HK-2 (cell line): ENCODE data around the gene ZNF780A.
"Not testable (repeated sequence)": the region's sequence is repeated elsewhere in the genome, so short reads cannot be mapped to it uniquely, and the experiment has no call there.

Experiments used
- DNase-seq: peaks from one replicate; pipeline ENCODE4 v3.0.0-alpha.2; 2018; ENCODE audit not compliant: unreplicated experiment

The ZNF780A gene

GRCh38 chr19:40090241-40091204, at the start of gene ZNF780A:
ZNF780A (minus strand) TSS chr19:40090943; CDS start chr19:40084753, 6,190 bp downstream.
- peak; percentile 78 for DNase-seq

GRCh38 chr19:40139533-40140287, 49.0 kb upstream of the ZNF780A start:
- DNase-seq: no peak

DNA sequence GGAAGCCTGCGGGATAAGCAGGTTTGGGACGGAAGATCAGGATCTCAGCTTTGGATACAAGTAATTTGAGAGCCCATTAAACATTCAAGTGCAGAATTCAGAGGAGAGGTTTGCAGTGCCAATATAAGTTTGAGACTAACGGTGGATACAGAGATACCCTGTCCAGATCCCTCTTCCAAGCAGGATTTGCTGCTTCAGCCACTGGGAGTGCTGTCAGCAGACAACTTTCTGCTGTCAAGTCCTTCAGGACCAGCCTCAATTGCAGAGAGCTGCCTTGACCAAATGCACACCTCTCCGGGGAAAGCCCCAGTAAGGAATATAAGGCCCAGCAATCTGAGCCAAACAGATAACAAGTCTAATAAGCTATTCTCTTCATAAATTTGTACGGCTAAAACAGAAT, 46.1 kb upstream of the ZNF780A start:
- no peak for DNase-seq

GRCh38 chr19:40134866-40135265, 44.1 kb upstream of the ZNF780A start:
- no peak for DNase-seq

- no peak for DNase-seq
Observed at GRCh38 chr19:40133491-40133890, 42.7 kb upstream of the ZNF780A start.

- DNase-seq: no peak
Observed at GRCh38 chr19:40130013-40130412, 39.3 kb upstream of the ZNF780A start.

GRCh38 chr19:40129425-40129824, 38.7 kb upstream of the ZNF780A start:
- DNase-seq: no peak

DNA sequence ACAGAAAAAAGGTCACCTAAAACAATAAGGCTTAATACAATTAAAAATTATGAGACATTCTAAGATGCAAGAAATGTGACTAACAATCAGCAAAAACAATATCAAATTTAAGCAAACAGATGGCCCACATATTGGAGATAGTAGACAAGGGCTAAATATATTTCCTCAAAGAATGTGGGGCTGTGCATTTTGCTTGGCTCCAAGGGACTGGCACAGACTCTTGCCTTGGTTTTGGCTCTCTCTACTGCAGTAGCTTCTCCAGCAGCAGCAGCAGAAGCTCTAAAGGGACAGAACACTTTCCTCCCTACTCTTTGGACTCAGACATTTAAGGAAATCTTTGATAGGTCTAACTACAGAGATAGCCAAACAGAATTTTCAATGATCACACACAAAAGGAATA, 38.2 kb upstream of the ZNF780A start:
- no peak for DNase-seq

DNA sequence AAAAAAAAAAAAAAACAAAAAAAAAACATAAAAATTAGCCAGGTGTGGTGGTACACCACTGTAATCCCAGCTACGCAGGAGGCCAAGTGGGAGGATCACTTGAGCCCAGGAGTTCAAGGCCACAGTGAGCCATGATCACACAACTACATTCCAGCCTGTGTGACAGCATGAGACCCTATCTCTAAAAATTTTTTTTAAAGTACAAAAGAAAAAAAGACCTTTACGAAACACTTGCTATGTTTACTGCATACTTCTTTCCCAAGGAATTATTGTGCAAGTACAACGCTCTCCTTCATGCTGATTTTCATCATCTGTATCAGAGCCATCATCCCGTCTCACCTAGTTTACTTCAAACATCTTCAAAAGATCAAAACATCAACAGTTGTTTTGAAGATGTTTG, 28.6 kb upstream of the ZNF780A start:
- DNase-seq: no peak

DNA sequence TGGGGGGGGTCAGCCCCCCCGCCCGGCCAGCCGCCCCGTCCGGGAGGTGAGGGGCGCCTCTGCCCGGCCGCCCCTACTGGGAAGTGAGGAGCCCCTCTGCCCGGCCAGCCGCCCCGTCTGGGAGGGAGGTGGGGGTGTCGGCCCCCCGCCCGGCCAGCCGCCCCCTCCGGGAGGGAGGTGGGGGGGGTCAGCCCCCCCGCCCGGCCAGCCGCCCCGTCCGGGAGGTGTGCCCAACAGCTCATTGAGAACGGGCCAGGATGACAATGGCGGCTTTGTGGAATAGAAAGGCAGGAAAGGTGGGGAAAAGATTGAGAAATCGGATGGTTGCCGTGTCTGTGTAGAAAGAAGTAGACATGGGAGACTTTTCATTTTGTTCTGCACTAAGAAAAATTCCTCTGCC, 27.9 kb upstream of the ZNF780A start:
- DNase-seq: not testable (repeated sequence)

- no peak for DNase-seq
Observed at GRCh38 chr19:40116075-40116474, 25.3 kb upstream of the ZNF780A start.

DNA sequence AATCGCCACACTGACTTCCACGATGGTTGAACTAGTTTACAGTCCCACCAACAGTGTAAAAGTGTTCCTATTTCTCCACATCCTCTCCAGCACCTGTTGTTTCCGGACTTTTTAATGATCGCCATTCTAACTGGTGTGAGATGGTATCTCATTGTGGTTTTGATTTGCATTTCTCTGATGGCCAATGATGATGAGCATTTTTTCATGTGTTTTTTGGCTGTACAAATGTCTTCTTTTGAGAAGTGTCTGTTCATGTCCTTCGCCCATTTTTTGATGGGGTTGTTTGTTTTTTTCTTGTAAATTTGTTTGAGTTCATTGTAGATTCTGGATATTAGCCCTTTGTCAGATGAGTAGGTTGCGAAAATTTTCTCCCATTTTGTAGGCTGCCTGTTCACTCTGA, 23.4 kb upstream of the ZNF780A start:
- not testable (repeated sequence) for DNase-seq

DNA sequence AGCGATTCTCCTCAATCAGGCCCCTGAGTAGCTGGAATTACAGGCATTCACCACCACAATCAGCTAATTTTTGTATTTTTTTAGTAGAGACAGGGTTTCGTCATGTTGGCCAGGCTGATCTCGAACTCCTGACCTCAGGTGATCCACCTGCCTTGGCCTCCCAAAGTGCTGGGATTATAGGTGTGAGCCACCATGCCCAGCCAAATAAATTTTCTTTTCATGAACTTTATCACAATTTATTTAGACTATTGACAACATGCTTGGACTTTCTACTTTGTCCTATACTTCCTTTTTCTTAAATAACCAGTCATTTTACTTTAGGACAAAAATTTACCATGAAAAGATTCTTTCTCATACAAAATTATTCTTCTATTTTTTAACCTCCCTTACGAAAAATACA, 21.5 kb upstream of the ZNF780A start:
- not testable (repeated sequence) for DNase-seq

GRCh38 chr19:40110570-40110969, 19.8 kb upstream of the ZNF780A start:
- DNase-seq: no peak

- no peak for DNase-seq
Observed at GRCh38 chr19:40104754-40105153, 14.0 kb upstream of the ZNF780A start.

DNA sequence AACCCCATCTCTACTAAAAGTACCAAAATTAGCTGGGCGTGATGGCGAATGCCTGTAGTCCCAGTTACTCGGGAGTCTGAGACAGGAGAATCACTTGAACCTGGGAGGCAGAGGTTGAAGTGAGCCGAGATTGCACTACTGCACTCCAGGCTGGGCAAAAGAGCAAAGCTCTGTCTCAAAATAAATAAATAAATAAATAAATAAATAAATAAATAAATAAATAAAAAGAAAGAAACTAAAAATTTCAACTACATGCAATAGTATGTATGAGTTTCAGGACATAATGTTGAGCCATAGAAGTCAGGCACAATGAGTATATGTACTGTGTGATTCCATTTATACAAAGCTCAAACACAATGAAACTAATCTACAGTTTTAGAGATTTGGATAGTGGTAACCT, 12.9 kb upstream of the ZNF780A start:
- no peak for DNase-seq

- no peak for DNase-seq
Observed at GRCh38 chr19:40101813-40102212, 11.1 kb upstream of the ZNF780A start.

DNA sequence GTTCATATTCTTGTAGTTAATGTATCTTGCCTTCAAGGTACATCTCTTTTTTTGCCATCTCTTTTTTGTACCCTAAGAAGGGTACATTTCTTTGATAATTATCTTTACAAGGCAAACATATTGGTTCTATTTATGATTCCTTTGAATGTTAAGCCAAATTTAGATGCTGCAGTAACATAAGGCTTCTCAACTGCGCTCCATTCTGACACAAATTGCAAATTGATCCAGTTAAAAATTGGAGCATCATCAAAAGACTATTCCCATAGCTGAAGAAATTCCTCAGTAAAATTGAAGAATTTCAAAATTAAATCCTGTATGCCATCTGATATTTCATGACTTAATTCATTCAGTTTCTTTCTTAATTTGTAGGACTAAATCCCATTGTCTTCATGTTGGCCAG, 2.7 kb upstream of the ZNF780A start:
- DNase-seq: no peak

GRCh38 chr19:40091205-40092129, 724 bp upstream of the ZNF780A start:
- DNase-seq: no peak

GRCh38 chr19:40089462-40089861, 1.3 kb downstream of the ZNF780A start:
- no peak for DNase-seq

- no peak for DNase-seq
Observed at GRCh38 chr19:40088299-40089047, 2.3 kb downstream of the ZNF780A start.
